NCI-H1092 (cell line): ENCODE data around the gene PREP.
A peak's percentile ranks its signal among the peaks of the same experiment; 100 is the strongest.

Experiments
- DNase-seq: peaks from one replicate; lab custom pipeline; 2025; lab: John Stamatoyannopoulos, UW

The PREP gene

GRCh38 chr6:105391705-105392104 is 11.2 kb downstream of the PREP start:
- no peak for DNase-seq

- DNase-seq: no peak
Measured at GRCh38 chr6:105389543-105389942, 13.3 kb downstream of the PREP start.

GRCh38 chr6:105388392-105388791 is 14.5 kb downstream of the PREP start:
- no peak for DNase-seq

GRCh38 chr6:105384004-105384403 is 18.9 kb downstream of the PREP start:
- DNase-seq: no peak

GRCh38 chr6:105382958-105383357 is 19.9 kb downstream of the PREP start:
- no peak for DNase-seq

- DNase-seq: no peak
Measured at GRCh38 chr6:105382496-105382895, 20.4 kb downstream of the PREP start.

- DNase-seq: no peak
Measured at GRCh38 chr6:105380634-105381033, 22.2 kb downstream of the PREP start.

GRCh38 chr6:105375797-105376196 is 27.1 kb downstream of the PREP start:
- no peak for DNase-seq

GRCh38 chr6:105374010-105374420 is 28.9 kb downstream of the PREP start:
- DNase-seq: no peak

GRCh38 chr6:105373481-105373880 is 29.4 kb downstream of the PREP start:
- DNase-seq: no peak

GRCh38 chr6:105372849-105373182 is 30.1 kb downstream of the PREP start:
- no peak for DNase-seq

GRCh38 chr6:105372142-105372848 is 30.6 kb downstream of the PREP start:
- DNase-seq: no peak

GRCh38 chr6:105370351-105370750 is 32.5 kb downstream of the PREP start:
- no peak for DNase-seq

GRCh38 chr6:105369145-105369544 is 33.7 kb downstream of the PREP start:
- no peak for DNase-seq

- DNase-seq: no peak
Measured at GRCh38 chr6:105364243-105364642, 38.6 kb downstream of the PREP start.

- peak; percentile 2 for DNase-seq
Measured at GRCh38 chr6:105363100-105363754, 39.7 kb downstream of the PREP start.

- no peak for DNase-seq
Measured at GRCh38 chr6:105359419-105360370, 43.2 kb downstream of the PREP start.

- DNase-seq: peak; percentile 1
Measured at GRCh38 chr6:105357165-105357564, 45.7 kb downstream of the PREP start.

- no peak for DNase-seq
Measured at GRCh38 chr6:105352037-105352617, 50.8 kb downstream of the PREP start.

GRCh38 chr6:105348897-105349296 is 54.0 kb downstream of the PREP start:
- no peak for DNase-seq

- DNase-seq: no peak
Measured at GRCh38 chr6:105346052-105346451, 56.8 kb downstream of the PREP start.

GRCh38 chr6:105345506-105345905 is 57.4 kb downstream of the PREP start:
- DNase-seq: no peak
